HepG2 (cell line): ENCODE results near the gene EEF1A1. TPM values are rescaled to one million over a fixed set of nuclear protein-coding genes. Genes with fewer than 3 reads are reported as not detected.

Experiments
- ARID3A ChIP-seq: IDR thresholded peaks from 2 replicates; pipeline ENCODE4 v1.6.1; 2012; ENCODE audit warnings: low read depth, low read length, improper control_type of control experiment
- FOXO1 ChIP-seq: sonication (generic); formaldehyde crosslinking; IDR thresholded peaks from 2 replicates; pipeline ENCODE4 v1.4.0; 2020; ENCODE audit warnings: missing genetic modification reagents
- MLLT10 ChIP-seq: sonication (generic); formaldehyde crosslinking; IDR thresholded peaks from 2 replicates; pipeline ENCODE4 v1.4.0; 2020; ENCODE audit warnings: missing genetic modification reagents
- NRL ChIP-seq: sonication (generic); formaldehyde crosslinking; IDR thresholded peaks from 2 replicates; pipeline ENCODE4 v1.5.0; 2020; ENCODE audit warnings: missing genetic modification reagents, mild to moderate bottlenecking, moderate library complexity, borderline replicate concordance
- PHF8 ChIP-seq: sonication (generic); formaldehyde crosslinking; IDR thresholded peaks from 2 replicates; pipeline ENCODE4 v1.5.0; 2020; ENCODE audit warnings: missing genetic modification reagents
- SATB2 ChIP-seq: sonication (generic); formaldehyde crosslinking; IDR thresholded peaks from 2 replicates; pipeline ENCODE4 v1.5.0; 2020; ENCODE audit warnings: missing genetic modification reagents
- TEAD2 ChIP-seq: sonication (generic); formaldehyde crosslinking; IDR thresholded peaks from 2 replicates; pipeline ENCODE4 v1.9.0; 2021; ENCODE audit warnings: missing genetic modification reagents
- TOPORS ChIP-seq: sonication (generic); formaldehyde crosslinking; IDR thresholded peaks from 2 replicates; pipeline ENCODE4 v1.8.0; 2023; ENCODE audit warnings: mild to moderate bottlenecking, missing genetic modification reagents
- ZNF335 ChIP-seq: sonication (generic); formaldehyde crosslinking; IDR thresholded peaks from 2 replicates; pipeline ENCODE4 v1.4.0; 2020; ENCODE audit warnings: missing genetic modification reagents
- ZNF350 ChIP-seq: sonication (generic); formaldehyde crosslinking; IDR thresholded peaks from 2 replicates; pipeline ENCODE4 v1.4.0; 2020; ENCODE audit warnings: mild to moderate bottlenecking, low read depth, missing genetic modification reagents, borderline replicate concordance
- polyA plus RNA-seq, 8 experiments: library from polyadenylated mRNA; depleted of rRNA in 3 of 8; stranded (reverse) in 7 of 8; unstranded in 1 of 8; fragments of >200 nt; fragmentation: Illumina TruSeq in 4 of 8; extraction: Trizol in 4 of 8; gene quantifications; 2 replicates each; pipeline versions ENCODE4 v1.2.1 to v1.2.3, GENCODE V29; 2011 to 2016; ENCODE audit warnings: low read depth in 4 of 8, missing spikeins in 1 of 8, mixed read lengths in 1 of 8; ENCODE audit not compliant: insufficient read depth in 1 of 8
- total RNA-seq, 5 experiments: library from RNA; depleted of rRNA; stranded (reverse); fragments of >200 nt; fragmentation: Illumina TruSeq; extraction: Trizol; gene quantifications; 2 replicates each; pipeline ENCODE4 v1.2.3, GENCODE V29; 2016; ENCODE audit warnings: low read depth in 1 of 5
- TF ChIP-seq, protein P1 (sequence below): sonication (generic); formaldehyde crosslinking; IDR thresholded peaks from 2 replicates; pipeline ENCODE4 v1.4.0; 2020; ENCODE audit warnings: mild to moderate bottlenecking, missing genetic modification reagents
- TF ChIP-seq, protein P2 (sequence below): sonication (generic); formaldehyde crosslinking; IDR thresholded peaks from 2 replicates; pipeline ENCODE4 v1.5.0; 2020; ENCODE audit warnings: missing genetic modification reagents, mild to moderate bottlenecking, borderline replicate concordance
- TF ChIP-seq, protein P3 (sequence below): sonication (generic); formaldehyde crosslinking; IDR thresholded peaks from 2 replicates; pipeline ENCODE4 v1.4.0; 2020; ENCODE audit warnings: mild to moderate bottlenecking, missing genetic modification reagents

Gene EEF1A1
- total and polyA plus RNA-seq, 2 of the 13 experiments (the other 11 are each of a cell fraction or from before 2014, with no cell fraction given), result 13,726 to 17,172 TPM

GRCh38 chr6:73476723-73477122 lies 44.1 kb downstream of the EEF1A1 start (continued):
- TF ChIP-seq, protein P1, sequence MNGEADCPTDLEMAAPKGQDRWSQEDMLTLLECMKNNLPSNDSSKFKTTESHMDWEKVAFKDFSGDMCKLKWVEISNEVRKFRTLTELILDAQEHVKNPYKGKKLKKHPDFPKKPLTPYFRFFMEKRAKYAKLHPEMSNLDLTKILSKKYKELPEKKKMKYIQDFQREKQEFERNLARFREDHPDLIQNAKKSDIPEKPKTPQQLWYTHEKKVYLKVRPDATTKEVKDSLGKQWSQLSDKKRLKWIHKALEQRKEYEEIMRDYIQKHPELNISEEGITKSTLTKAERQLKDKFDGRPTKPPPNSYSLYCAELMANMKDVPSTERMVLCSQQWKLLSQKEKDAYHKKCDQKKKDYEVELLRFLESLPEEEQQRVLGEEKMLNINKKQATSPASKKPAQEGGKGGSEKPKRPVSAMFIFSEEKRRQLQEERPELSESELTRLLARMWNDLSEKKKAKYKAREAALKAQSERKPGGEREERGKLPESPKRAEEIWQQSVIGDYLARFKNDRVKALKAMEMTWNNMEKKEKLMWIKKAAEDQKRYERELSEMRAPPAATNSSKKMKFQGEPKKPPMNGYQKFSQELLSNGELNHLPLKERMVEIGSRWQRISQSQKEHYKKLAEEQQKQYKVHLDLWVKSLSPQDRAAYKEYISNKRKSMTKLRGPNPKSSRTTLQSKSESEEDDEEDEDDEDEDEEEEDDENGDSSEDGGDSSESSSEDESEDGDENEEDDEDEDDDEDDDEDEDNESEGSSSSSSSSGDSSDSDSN (CRISPR knock-in tag), result no peak
- TF ChIP-seq FOXO1 (no peak), MLLT10 (CRISPR knock-in tag) (no peak), TEAD2 (CRISPR knock-in tag) (no peak), PHF8 (CRISPR knock-in tag) (no peak), ZNF335 (no peak), TOPORS (CRISPR knock-in tag) (no peak), SATB2 (CRISPR knock-in tag) (no peak), ARID3A (no peak), NRL (CRISPR knock-in tag) (no peak), ZNF350 (no peak)
- TF ChIP-seq, protein P2, sequence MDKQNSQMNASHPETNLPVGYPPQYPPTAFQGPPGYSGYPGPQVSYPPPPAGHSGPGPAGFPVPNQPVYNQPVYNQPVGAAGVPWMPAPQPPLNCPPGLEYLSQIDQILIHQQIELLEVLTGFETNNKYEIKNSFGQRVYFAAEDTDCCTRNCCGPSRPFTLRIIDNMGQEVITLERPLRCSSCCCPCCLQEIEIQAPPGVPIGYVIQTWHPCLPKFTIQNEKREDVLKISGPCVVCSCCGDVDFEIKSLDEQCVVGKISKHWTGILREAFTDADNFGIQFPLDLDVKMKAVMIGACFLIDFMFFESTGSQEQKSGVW (CRISPR knock-in tag), result no peak
- TF ChIP-seq, protein P3, sequence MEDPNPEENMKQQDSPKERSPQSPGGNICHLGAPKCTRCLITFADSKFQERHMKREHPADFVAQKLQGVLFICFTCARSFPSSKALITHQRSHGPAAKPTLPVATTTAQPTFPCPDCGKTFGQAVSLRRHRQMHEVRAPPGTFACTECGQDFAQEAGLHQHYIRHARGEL (CRISPR knock-in tag), result no peak
- TF ChIP-seq, all 625 proteins: peak for 0
